ENCODE measurements around the gene ATG5. TPM values are rescaled to one million over a fixed set of nuclear protein-coding genes. Genes with fewer than 3 reads are reported as not detected.

The ATG5 gene
- polyA plus RNA-seq, 3 donors, result 15.0 to 31.4 (median 29.9) TPM

DNA sequence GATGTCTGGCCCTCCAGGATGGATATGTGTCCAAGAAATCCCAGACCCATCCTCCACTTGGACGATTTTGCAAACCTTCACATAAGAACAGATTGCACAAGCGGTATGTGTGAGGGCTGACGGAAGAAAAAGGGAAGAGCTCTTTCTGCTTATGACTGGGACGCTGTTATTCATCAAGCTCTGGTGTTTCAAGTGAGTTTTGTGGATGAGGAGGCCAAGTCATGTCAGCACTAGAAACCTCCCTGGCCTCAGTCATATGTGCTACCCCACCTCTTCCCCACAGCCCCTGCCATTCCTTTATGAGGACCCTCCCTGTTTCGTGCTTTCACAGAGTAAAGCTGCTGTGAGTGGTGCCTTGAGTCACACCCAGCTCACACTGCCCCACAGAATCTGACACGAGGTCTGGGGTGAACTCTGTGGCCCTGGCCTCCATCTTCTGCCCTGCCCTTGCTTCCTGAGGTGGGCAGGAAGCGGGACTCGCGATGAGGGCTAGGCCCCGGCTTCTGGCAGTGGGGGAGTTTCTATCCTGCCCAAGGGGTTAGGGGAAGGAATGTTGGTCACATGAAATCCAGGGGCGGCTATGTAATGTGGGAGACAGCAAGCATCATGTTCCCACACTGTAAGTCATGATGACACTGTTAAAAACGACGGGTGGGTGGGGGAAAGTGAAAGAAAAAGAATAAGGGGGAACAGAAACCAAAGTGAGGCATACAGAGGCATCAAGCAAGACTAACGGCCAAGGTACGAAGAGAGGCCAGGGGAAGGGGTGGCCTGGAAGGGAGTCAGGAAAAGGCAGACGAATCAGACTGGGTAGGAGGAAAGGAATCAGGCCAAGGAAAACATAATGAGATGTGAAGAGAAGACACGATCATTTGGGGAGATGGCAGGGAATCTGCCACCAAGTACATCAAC lies 161.3 kb downstream of the ATG5 start:
- Histone ChIP-seq H3K4me1 (ENCODE audit: control insufficient read depth in 1 of 2, insufficient read depth in 2 of 2, low read length in 2 of 2) (peaks cover 45 to 50% of the 10 kb centered on the region in 2 donors), H4K20me1 (ENCODE audit: insufficient read depth, low read length) (no peaks in the 10 kb centered on the region), H3K9me3 (replicated peaks in 1 of 2; ENCODE audit: control insufficient read depth in 1 of 2, insufficient read depth in 1 of 2, low read length in 2 of 2) (no peaks in the 10 kb centered on the region), H3K36me3 (replicated peaks in 1 of 2; ENCODE audit: control insufficient read depth in 1 of 2, insufficient read depth in 2 of 2, low read length in 2 of 2) (no peaks in the 10 kb centered on the region), H3K9ac (ENCODE audit: insufficient read depth, low read length, poor library complexity, severe bottlenecking) (peak overlapping the region; percentile 97), H3K4me2 (replicated peaks; ENCODE audit: extremely low read depth, low read length, poor library complexity, severe bottlenecking) (peak overlapping the region; percentile 72), H2AFZ (ENCODE audit: insufficient read depth, low read depth, low read length, poor library complexity, severe bottlenecking) (peak overlapping the region; percentile 81), H3K27me3 (ENCODE audit: control insufficient read depth in 2 of 2, insufficient read depth in 2 of 2, low read length in 2 of 2) (no peaks in the 10 kb centered on the region), H3K27ac (ENCODE audit: low read depth in 1 of 2, low read length in 2 of 2) (peak overlapping the region; percentile 99 to 100), H3K4me3 (replicated peaks in 1 of 3; ENCODE audit: low read depth in 2 of 3, low read length in 3 of 3) (peak overlapping the region; percentile 14 to 66 (median 19)), H3K79me2 (ENCODE audit: insufficient read depth, low read length) (no peaks in the 10 kb centered on the region)
- Mint-ChIP-seq H3K27ac (peak overlapping the region; percentile 99 to 100 (median 100)), H3K9me3 (peaks cover 0 to 2% (median 0%) of the 10 kb centered on the region in 7 donors), H3K27me3 (ENCODE audit: low read depth in 3 of 3) (no peaks in the 10 kb centered on the region), H3K4me1 (peaks cover 43% of the 10 kb centered on the region), H3K4me3 (peak overlapping the region; percentile 75 to 88), H3K36me3 (peaks cover 0 to 5% of the 10 kb centered on the region in 2 donors)
- TF ChIP-seq, protein P1, sequence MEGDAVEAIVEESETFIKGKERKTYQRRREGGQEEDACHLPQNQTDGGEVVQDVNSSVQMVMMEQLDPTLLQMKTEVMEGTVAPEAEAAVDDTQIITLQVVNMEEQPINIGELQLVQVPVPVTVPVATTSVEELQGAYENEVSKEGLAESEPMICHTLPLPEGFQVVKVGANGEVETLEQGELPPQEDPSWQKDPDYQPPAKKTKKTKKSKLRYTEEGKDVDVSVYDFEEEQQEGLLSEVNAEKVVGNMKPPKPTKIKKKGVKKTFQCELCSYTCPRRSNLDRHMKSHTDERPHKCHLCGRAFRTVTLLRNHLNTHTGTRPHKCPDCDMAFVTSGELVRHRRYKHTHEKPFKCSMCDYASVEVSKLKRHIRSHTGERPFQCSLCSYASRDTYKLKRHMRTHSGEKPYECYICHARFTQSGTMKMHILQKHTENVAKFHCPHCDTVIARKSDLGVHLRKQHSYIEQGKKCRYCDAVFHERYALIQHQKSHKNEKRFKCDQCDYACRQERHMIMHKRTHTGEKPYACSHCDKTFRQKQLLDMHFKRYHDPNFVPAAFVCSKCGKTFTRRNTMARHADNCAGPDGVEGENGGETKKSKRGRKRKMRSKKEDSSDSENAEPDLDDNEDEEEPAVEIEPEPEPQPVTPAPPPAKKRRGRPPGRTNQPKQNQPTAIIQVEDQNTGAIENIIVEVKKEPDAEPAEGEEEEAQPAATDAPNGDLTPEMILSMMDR (IDR thresholded peaks at IDR 0.05), result no peak
- intact Hi-C loops (cut with micrococcal nuclease), result loop anchor here in 1 of 2 donors (5.0 to 10.0 kb wide), 4 partner anchors 42 to 279 kb away; no protein-coding TSS in a partner anchor
- peak; percentile 95 to 98 (median 97) for DNase-seq
- 8% methylated on average over 11 of the region's 17 CpGs for WGBS (ENCODE audit: insufficient coverage)

DNA sequence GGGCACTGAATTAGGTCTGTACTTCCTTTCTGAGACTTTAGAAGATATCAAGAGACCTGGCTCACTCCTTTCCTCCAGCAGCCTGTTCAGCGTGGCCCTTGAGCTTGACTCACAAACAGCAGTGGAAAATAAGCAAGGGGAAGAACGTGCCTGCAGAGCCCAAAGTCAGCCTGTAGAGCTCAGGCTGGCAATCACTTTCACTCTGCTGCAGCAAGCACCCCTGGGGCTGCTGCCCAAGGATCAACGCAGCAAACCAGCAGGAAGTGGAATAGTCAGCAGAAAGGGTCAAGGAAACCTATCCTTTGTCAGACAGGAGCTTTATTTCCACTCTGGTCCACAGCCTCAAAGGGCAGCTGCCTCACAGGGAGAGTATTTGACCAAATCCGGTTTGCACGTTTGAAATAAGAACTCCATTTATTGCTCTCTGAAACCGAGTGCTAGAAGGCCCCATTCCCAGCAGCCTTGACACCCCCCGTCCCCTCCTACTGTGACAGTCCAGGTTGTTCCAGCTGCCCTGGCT lies 162.1 kb downstream of the ATG5 start:
- Histone ChIP-seq H3K4me1 (ENCODE audit: control insufficient read depth in 1 of 2, insufficient read depth in 2 of 2, low read length in 2 of 2) (peaks cover 45 to 50% of the 10 kb centered on the region in 2 donors), H3K27me3 (ENCODE audit: control insufficient read depth in 2 of 2, insufficient read depth in 2 of 2, low read length in 2 of 2) (no peaks in the 10 kb centered on the region), H3K4me3 (replicated peaks in 1 of 3; ENCODE audit: low read depth in 2 of 3, low read length in 3 of 3) (peak overlapping the region; percentile 14 to 66 (median 19)), H3K36me3 (replicated peaks in 1 of 2; ENCODE audit: control insufficient read depth in 1 of 2, insufficient read depth in 2 of 2, low read length in 2 of 2) (no peaks in the 10 kb centered on the region), H3K79me2 (ENCODE audit: insufficient read depth, low read length) (no peaks in the 10 kb centered on the region), H2AFZ (ENCODE audit: insufficient read depth, low read depth, low read length, poor library complexity, severe bottlenecking) (peak overlapping the region; percentile 61), H3K9ac (ENCODE audit: insufficient read depth, low read length, poor library complexity, severe bottlenecking) (peak overlapping the region; percentile 97), H3K4me2 (replicated peaks; ENCODE audit: extremely low read depth, low read length, poor library complexity, severe bottlenecking) (peak overlapping the region; percentile 72), H4K20me1 (ENCODE audit: insufficient read depth, low read length) (no peaks in the 10 kb centered on the region), H3K9me3 (replicated peaks in 1 of 2; ENCODE audit: control insufficient read depth in 1 of 2, insufficient read depth in 1 of 2, low read length in 2 of 2) (no peaks in the 10 kb centered on the region), H3K27ac (ENCODE audit: low read depth in 1 of 2, low read length in 2 of 2) (peak overlapping the region; percentile 99 to 100)
- Mint-ChIP-seq H3K4me1 (peaks cover 44% of the 10 kb centered on the region), H3K27me3 (ENCODE audit: low read depth in 3 of 3) (no peaks in the 10 kb centered on the region), H3K27ac (peak overlapping the region; percentile 99 to 100 (median 100)), H3K36me3 (peaks cover 0 to 5% of the 10 kb centered on the region in 2 donors), H3K4me3 (peak overlapping the region; percentile 75 to 88), H3K9me3 (peaks cover 0 to 2% (median 0%) of the 10 kb centered on the region in 7 donors)
- intact Hi-C loops (cut with micrococcal nuclease), result loop anchor here in 1 of 2 donors (5.0 to 10.0 kb wide), 4 partner anchors 41 to 279 kb away; no protein-coding TSS in a partner anchor
- TF ChIP-seq, protein P1 (IDR thresholded peaks at IDR 0.05), result no peak
- DNase-seq, result peak; percentile 72 to 86 (median 83)
- WGBS (ENCODE audit: insufficient coverage), result 5% methylated on average over 7 of the region's 7 CpGs

Measured in CD14-positive monocyte (primary cell).